GM12873 (cell line): ENCODE results near the gene FAM174B.

Source experiments
- CTCF ChIP-seq: IDR thresholded peaks from 2 replicates; pipeline ENCODE4 v1.5.1; 2012; ENCODE audit warnings: low read depth, mild to moderate bottlenecking, moderate library complexity, low read length, control low read depth; ENCODE audit not compliant: insufficient read depth; ENCODE audit errors: missing control alignments

Gene FAM174B

GRCh38 chr15:92650256-92650655 lies 5.3 kb downstream of the FAM174B start:
- TF ChIP-seq CTCF, result no peak

- no peak for TF ChIP-seq CTCF
These were observed 7.2 kb downstream of the FAM174B start for GRCh38 chr15:92648190-92648875.

DNA sequence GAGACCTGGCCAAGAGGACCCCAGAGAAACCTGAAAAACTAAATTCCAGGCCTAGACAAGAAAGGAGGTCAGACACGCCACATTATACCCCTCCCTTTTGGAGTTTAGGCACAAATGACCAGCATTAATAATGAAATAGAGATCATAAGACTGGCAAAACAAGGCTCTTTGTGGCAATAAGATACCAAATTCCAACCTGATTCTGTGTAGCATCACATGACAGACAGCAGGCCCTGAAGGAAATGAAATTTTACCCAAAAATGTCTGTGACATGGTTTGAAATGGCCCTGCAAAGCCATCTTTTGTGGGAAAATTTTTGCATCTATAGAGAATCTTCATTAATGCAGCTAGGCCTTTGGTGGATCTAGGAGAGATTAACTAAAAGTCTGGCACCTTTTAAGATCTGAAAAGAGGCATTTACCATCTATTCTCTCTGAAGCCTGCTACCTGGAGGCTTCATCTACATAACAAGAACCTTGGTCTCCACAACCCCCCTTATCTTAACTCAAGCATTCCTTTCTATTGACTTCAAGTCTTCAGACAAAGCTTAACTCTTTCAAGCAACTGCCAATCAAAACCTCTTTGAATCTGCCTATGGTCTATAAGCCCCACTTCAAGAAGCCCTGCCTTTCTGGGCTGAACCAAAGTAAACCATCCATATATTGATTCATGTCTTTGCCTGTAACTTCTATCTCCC lies 8.0 kb downstream of the FAM174B start:
- no peak for TF ChIP-seq CTCF

GRCh38 chr15:92646216-92646615 lies 9.4 kb downstream of the FAM174B start:
- no peak for TF ChIP-seq CTCF

GRCh38 chr15:92645731-92646130 lies 9.8 kb downstream of the FAM174B start:
- no peak for TF ChIP-seq CTCF

DNA sequence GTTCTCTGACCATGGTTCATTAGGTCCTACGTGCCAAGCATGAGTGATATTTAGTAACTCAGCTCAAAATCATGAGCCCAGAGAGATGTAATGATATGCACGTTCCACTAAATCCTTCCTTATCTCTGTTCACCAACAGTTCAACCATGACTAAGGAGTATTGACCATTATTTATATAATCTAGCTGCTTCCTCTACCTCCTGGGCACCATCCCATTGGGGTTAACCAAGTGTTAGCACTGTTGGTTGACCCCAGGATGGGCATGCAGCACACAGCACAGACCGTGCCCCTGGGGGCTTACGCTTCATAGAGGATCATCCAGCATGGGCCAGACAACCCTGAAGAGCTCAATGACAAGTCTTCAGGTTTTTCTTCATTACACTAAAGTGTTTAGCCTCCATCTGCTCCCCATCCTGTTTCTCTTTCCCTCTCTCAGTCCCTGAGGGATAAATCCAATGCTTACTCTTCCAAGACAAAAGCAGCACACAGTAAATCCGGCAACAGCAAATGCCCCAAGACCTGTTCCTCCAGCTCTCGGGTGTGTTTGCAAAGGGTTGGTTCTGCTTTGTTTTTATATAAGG lies 10.4 kb downstream of the FAM174B start:
- no peak for TF ChIP-seq CTCF
